T-helper 2 cell (primary cell): Measurements from ENCODE around the gene GGTLC2.

Experiments used
- DNase-seq, 5 experiments: peaks; one replicate each; pipeline versions ENCODE4 v3.0.0 to v3.0.0-alpha.2; 2012 to 2022

Gene GGTLC2

DNA sequence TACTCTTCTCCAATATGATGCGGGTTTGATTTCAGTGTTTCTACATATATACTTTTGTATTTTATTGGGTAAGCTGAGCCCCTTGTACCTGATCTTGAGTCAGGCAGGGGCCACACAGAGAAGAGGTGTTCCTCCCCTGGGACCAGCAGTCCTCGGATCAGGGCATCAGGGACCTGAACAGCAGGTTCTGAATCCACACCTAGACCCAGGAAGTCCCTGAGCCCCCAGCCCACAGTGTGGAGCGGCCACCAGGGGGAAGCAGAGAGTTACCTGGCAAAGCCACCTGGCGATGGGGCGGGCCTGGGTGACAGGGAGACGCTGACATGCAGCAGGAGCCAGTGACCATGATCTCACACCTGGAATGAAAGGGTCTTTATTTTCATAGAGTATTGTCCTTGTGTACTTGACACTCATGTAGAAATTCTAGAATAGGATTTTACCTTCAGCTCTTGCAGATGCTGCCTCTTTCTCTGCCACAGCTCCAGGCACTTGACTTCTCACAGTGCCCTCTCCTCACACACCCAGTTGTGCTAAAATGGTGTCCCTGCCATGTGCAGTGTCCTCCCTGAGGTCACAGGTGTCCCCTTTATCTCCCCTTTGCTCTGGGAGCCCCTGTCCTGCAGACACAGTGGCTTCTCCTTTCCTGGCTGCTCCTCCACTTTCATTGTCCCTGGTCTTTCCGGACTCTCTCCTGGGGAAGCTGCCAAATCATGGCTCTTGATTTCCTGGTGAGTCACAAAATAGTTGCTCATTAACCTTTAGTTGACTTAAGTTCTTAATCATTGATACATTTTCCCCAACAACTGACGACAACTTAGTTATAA lies 48.5 kb downstream of the GGTLC2 start:
- DNase-seq, result peak; percentile 33 to 55 (median 43)

DNA sequence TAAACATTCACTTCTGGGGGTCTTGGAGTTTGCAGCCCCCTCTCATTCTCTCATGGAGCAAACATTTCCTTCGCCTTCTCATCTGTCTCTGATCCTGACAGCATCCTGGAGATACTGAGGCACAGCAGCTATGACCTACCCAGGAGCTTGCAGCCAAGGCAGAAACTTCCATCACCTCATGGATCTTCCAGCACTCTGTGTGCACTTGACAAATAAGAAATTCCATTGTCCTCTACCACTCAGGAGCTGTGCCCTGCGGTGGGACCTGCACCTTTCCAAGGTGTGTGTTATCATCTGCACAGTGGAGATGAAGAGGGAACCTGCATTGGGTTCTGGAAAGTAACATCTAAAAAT lies 49.1 kb downstream of the GGTLC2 start:
- DNase-seq, result no peak

- DNase-seq, result no peak
These were observed 49.7 kb downstream of the GGTLC2 start for GRCh38 chr22:22694106-22694505.

DNA sequence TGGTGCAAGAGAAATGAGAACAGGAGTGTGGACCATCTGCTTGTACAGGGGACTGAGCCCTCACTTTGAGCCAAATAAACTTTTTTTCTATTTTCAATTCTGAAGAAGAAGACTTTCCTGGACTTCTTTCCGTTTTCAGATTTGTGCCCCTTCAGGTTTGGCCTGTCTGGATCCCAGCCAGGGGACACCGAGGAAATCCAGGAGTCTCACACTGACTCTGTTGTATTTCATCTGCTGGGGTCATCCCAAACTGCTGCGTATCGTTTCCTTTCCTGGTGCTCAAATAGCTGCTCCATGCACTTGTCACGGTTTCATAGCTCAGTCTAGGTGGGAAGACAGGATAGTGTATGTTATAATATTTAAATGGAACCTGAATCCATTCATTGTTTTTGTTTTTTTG lies 51.7 kb downstream of the GGTLC2 start:
- DNase-seq, result no peak
